Keratinocyte (primary cell): ENCODE results near the gene LTF. TPM values are rescaled to one million over a fixed set of nuclear protein-coding genes. Genes with fewer than 3 reads are reported as not detected.

ENCODE experiments used
- DNase-seq: peaks from one replicate; pipeline ENCODE4 v3.0.0-alpha.2; 2011; ENCODE audit warnings: low read depth, missing footprints, low spot score
- FAIRE-seq: peaks from 2 replicates; lab custom pipeline; 2011; peaks lifted over from hg19 to GRCh38; lab: Jason Lieb, UNC
- H2AFZ ChIP-seq: 2 replicates; pipeline ENCODE4 v1.6.0; 2012; ENCODE audit warnings: low read length, control low read depth, inconsistent platforms; ENCODE audit not compliant: control insufficient read depth
- H3K27ac ChIP-seq: 2 replicates; pipeline ENCODE4 v1.5.1; 2011; ENCODE audit warnings: low read length; ENCODE audit not compliant: control insufficient read depth, insufficient read depth
- H3K27me3 ChIP-seq: 3 replicates; pipeline ENCODE4 v1.6.0; 2011; ENCODE audit warnings: low read length; ENCODE audit not compliant: control insufficient read depth, insufficient read depth; ENCODE audit errors: extremely low read depth
- H3K36me3 ChIP-seq, 2 experiments: 2 replicates in 1 of 2; 3 replicates in 1 of 2; pipeline ENCODE4 v1.5.1; 2011; ENCODE audit warnings: low read length in 2 of 2, mild to moderate bottlenecking in 1 of 2; ENCODE audit not compliant: control insufficient read depth in 2 of 2, insufficient read depth in 2 of 2; ENCODE audit errors: extremely low read depth in 1 of 2
- H3K4me1 ChIP-seq: 3 replicates; pipeline ENCODE4 v1.5.1; 2011; ENCODE audit warnings: low read length; ENCODE audit not compliant: control insufficient read depth, insufficient read depth; ENCODE audit errors: extremely low read depth
- H3K4me2 ChIP-seq: 3 replicates; pipeline ENCODE4 v1.6.0; 2011; ENCODE audit warnings: low read depth, low read length; ENCODE audit not compliant: control insufficient read depth, insufficient read depth; ENCODE audit errors: extremely low read depth
- H3K4me3 ChIP-seq, 3 experiments: fragments of 200-600 bp in 1 of 3; sonication (generic) in 1 of 3; 2 replicates in 2 of 3; 3 replicates in 1 of 3; pipeline ENCODE4 v1.5.1; 2011 to 2016; ENCODE audit warnings: low read length in 3 of 3, mild to moderate bottlenecking in 3 of 3, control low read depth in 2 of 3, inconsistent platforms in 1 of 3, low read depth in 1 of 3, mixed read lengths in 1 of 3, mixed run types in 1 of 3, moderate library complexity in 1 of 3; ENCODE audit not compliant: control insufficient read depth in 2 of 3, insufficient read depth in 2 of 3; ENCODE audit errors: extremely low read depth in 1 of 3
- H3K79me2 ChIP-seq: 2 replicates; pipeline ENCODE4 v1.6.0; 2012; ENCODE audit warnings: low read length; ENCODE audit not compliant: control insufficient read depth, insufficient read depth
- H3K9ac ChIP-seq: 3 replicates; pipeline ENCODE4 v1.6.0; 2011; ENCODE audit warnings: low read length; ENCODE audit not compliant: control insufficient read depth, insufficient read depth; ENCODE audit errors: extremely low read depth
- H3K9me1 ChIP-seq: 3 replicates; pipeline ENCODE4 v1.6.0; 2011; ENCODE audit warnings: low read length; ENCODE audit not compliant: control insufficient read depth, insufficient read depth; ENCODE audit errors: extremely low read depth
- H3K9me3 ChIP-seq: 2 replicates; pipeline ENCODE4 v1.5.1; 2012; ENCODE audit warnings: low read depth, low read length; ENCODE audit not compliant: control insufficient read depth
- H4K20me1 ChIP-seq: 3 replicates; pipeline ENCODE4 v1.6.0; 2011; ENCODE audit warnings: low read length; ENCODE audit not compliant: control insufficient read depth, insufficient read depth; ENCODE audit errors: extremely low read depth
- EZH2 ChIP-seq: IDR thresholded peaks from one replicate; pipeline ENCODE4 v1.6.1; 2012; ENCODE audit warnings: inconsistent platforms, mild to moderate bottlenecking, low read length, moderate library complexity
- dilution Hi-C: fragments of 300-500 bp; cut with MboI; formaldehyde crosslinking; loops from one replicate; pipeline ENCODE4 v1.7.0; 2020; ENCODE audit warnings: low sequenced_read_pairs; ENCODE audit not compliant: extremely low pct_ligation_motif_present
- polyA plus RNA-seq, 5 experiments: library from polyadenylated mRNA; depleted of rRNA in 3 of 5; stranded (reverse) in 3 of 5; stranded (forward) in 1 of 5; unstranded in 1 of 5; fragments of >200 nt; gene quantifications; 1 replicate in 1 of 5; 2 replicates in 3 of 5; 3 replicates in 1 of 5; pipeline versions ENCODE4 v1.2.1 to v1.2.3, GENCODE V29; 2011 to 2012; ENCODE audit warnings: missing spikeins in 2 of 5, low read depth in 1 of 5, low replicate concordance in 1 of 5
- TF ChIP-seq, protein P1 (sequence below), 3 experiments: IDR thresholded peaks in 1 of 3; conservative IDR thresholded peaks in 1 of 3; optimal IDR thresholded peaks in 1 of 3; 2 replicates in 2 of 3; 3 replicates in 1 of 3; pipeline versions ENCODE3 to v1.5.1; 2011; ENCODE audit warnings: low read length in 3 of 3, mild to moderate bottlenecking in 3 of 3, moderate library complexity in 2 of 3, control low read depth in 1 of 3, inconsistent platforms in 1 of 3; ENCODE audit not compliant: insufficient read depth in 2 of 3; ENCODE audit errors: extremely low read depth in 1 of 3

Gene LTF
- polyA plus RNA-seq, 1 donor (not counting 4 experiments of a cell fraction or from before 2014, with no cell fraction given): not detected

DNA sequence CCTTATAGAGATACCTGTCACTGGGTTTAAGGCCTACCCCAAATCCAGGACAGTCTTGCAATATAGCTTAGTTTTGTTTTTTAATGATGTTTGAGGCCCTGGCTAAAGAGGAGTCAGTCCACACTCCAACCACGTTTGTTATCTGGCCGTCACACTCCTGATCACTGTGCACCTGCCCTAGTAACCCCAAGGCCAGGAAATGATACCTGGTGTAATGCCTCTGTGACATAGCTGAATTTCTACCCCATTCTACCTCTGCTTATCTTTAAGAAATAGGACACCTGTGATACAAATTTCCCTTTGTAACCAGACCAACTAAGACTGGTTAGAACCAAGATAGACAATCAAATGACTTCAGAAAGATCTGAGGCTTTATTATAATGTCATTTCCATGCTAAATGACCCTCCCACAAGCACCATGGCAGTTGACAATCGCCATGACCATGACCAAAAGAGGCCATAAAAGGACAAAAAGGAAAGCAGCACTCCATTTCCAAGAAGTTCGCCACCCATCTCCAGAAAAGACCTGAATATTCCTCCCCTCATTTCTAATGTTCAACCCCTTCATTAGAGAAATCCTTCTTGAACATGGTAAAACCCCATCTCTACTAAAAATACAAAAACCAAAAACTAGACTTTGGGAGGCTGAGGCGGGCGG lies 28.3 kb upstream of the LTF start:
- TF ChIP-seq, protein P1, sequence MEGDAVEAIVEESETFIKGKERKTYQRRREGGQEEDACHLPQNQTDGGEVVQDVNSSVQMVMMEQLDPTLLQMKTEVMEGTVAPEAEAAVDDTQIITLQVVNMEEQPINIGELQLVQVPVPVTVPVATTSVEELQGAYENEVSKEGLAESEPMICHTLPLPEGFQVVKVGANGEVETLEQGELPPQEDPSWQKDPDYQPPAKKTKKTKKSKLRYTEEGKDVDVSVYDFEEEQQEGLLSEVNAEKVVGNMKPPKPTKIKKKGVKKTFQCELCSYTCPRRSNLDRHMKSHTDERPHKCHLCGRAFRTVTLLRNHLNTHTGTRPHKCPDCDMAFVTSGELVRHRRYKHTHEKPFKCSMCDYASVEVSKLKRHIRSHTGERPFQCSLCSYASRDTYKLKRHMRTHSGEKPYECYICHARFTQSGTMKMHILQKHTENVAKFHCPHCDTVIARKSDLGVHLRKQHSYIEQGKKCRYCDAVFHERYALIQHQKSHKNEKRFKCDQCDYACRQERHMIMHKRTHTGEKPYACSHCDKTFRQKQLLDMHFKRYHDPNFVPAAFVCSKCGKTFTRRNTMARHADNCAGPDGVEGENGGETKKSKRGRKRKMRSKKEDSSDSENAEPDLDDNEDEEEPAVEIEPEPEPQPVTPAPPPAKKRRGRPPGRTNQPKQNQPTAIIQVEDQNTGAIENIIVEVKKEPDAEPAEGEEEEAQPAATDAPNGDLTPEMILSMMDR (optimal IDR thresholded peaks at IDR 0.05 in 1 of 3, IDR thresholded peaks at IDR 0.05 in 1 of 3, conservative IDR thresholded peaks at IDR 0.05 in 1 of 3; ENCODE audit: extremely low read depth in 1 of 3, insufficient read depth in 2 of 3, low read length in 3 of 3): no peak
- TF ChIP-seq EZH2: no peak
- no peaks in the 10 kb centered on the region for H3K9me3 ChIP-seq
- H3K4me2 ChIP-seq: no peak overlapping the region
- no peaks in the 10 kb centered on the region for H3K36me3 ChIP-seq
- no peak overlapping the region for H3K27ac ChIP-seq
- H3K4me1 ChIP-seq: peaks cover 21% of the 10 kb centered on the region
- H3K9me1 ChIP-seq: no peaks in the 10 kb centered on the region
- H4K20me1 ChIP-seq: no peaks in the 10 kb centered on the region
- H3K4me3 ChIP-seq: no peak overlapping the region
- FAIRE-seq: no peak
- no peak for DNase-seq
- no peak overlapping the region for H3K9ac ChIP-seq
- dilution Hi-C loops: loop anchor here (25.0 kb wide), 1 partner anchor 144 kb away; no protein-coding TSS in a partner anchor
- H3K27me3 ChIP-seq: no peaks in the 10 kb centered on the region
- no peak overlapping the region for H2AFZ ChIP-seq
- H3K79me2 ChIP-seq: no peaks in the 10 kb centered on the region

- Histone ChIP-seq H3K4me2 (no peak overlapping the region), H4K20me1 (no peaks in the 10 kb centered on the region), H3K36me3 (no peaks in the 10 kb centered on the region), H3K9me1 (no peaks in the 10 kb centered on the region), H3K79me2 (no peaks in the 10 kb centered on the region), H3K4me3 (no peak overlapping the region), H2AFZ (no peak overlapping the region), H3K9ac (no peak overlapping the region), H3K27ac (no peak overlapping the region), H3K27me3 (no peaks in the 10 kb centered on the region), H3K9me3 (no peaks in the 10 kb centered on the region), H3K4me1 (peaks cover 19% of the 10 kb centered on the region)
- FAIRE-seq: no peak
- no peak for TF ChIP-seq EZH2
- TF ChIP-seq, protein P1 (optimal IDR thresholded peaks at IDR 0.05 in 1 of 3, IDR thresholded peaks at IDR 0.05 in 1 of 3, conservative IDR thresholded peaks at IDR 0.05 in 1 of 3; ENCODE audit: extremely low read depth in 1 of 3, insufficient read depth in 2 of 3, low read length in 3 of 3): no peak
- no peak for DNase-seq
- dilution Hi-C loops: loop anchor here (25.0 kb wide), 1 partner anchor 146 kb away; no protein-coding TSS in a partner anchor
Measured at GRCh38 chr3:46491089-46492070, 26.7 kb upstream of the LTF start.
